Hematopoietic multipotent progenitor cell treated with erythropoietin and hydrocortisone succinate and interleukin-3 and kit ligand, for 4 days (in vitro differentiated cells): ENCODE data around the gene SUMF2.
"Not testable (repeated sequence)": the region's sequence is repeated elsewhere in the genome, so short reads cannot be mapped to it uniquely, and the experiment has no call there.

Experiments
- DNase-seq: peaks from one replicate; pipeline ENCODE4 v3.0.0-alpha.2; 2015

SUMF2 gene

DNA sequence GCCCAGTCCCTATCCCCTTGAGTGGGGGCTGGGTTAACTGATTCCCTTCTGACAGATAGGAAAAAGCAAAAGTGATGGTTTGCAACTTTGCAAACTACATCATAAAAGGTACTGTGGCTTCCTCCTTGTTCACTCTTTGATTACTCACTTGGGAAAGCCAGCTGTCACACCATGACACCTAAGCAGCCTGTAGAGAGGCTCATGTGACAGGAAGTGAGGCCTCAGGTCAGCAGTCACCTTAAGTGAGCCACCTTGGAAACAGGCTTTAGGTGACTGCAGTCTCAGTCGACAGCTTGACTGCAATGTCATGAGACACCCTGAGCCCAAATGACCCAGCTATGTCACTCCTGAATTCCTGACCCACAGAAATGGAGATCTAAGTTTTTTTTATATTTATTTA lies 46.5 kb downstream of the SUMF2 start:
- no peak for DNase-seq

DNA sequence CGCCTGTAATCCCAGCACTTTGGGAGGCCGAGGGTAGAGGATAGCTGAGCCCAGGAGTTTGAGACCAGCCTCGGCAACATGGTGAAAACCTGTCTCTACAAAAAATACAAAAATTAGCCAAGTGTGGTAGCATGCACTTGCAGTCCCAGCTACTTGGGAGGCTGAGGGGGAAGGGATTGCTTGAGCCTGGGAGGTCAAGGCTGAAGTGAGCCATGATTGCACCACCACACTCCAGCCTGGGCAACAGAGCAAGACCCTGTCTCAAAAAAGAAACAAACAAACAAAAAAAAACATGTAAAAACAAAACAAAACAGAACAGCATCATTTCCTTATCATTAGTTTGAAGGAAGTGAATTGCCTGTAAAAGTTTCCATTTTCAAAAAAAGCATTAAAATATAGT lies 48.2 kb downstream of the SUMF2 start:
- not testable (repeated sequence) for DNase-seq

DNA sequence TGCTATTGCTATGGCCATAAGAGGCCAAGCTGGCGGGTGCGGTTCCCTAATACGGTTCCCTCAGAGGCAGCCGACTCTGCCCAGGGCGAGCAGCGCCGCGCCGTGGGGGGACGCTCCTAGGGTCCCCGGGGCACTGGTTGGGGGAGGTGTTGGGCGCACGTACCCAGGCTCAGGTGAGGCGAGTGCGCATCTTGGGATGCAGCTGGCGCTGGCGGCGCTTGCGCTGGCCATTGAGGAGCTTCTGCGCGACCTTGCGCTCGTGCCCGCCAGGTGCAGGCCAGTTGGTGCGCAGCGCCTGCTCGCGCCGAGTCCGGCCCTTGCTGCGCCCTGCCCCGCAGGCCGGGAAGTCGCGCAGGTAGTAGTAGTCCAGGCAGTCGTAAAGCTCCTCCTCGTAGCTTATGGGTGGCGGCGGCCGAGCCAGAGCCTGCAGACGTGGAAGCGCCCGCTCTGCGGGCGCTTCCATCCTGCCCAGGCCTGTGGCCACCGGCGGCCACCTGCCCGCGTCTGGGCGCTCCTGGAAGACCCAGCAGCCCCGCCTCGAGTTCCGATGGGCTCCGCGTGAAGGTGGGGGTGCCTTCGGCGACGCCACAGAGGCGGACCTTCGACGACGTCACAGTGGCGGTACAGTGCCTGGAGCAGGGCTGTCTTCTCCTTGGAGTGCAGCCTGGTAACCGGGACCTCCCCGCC lies 51.9 kb downstream of the SUMF2 start, which contains the start of gene NUPR2:
TSS of gene NUPR2 (minus strand) at position 566 of the 687 bp plus-strand sequence. CDS start at position 463, 103 bp downstream.
- no peak for DNase-seq

DNA sequence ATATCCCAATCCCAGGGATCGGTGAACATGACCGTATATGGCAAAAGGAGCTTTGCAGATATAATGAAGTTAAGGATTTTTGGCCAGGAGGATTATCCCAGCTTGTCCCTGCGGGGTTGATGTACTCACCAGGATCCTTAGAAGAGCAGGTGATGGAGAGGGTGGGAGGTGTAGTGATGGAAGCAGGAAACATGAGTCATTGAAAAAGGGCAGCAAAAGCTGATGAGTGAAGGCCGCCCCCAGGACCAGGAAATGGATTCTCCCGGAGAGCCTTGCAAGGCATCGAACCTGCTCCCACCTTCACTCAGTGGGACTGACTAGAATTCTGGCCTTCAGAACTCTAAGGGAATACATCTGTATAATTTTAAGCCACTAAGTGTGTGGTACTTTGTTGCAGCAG lies 57.4 kb downstream of the SUMF2 start:
- DNase-seq: no peak

DNA sequence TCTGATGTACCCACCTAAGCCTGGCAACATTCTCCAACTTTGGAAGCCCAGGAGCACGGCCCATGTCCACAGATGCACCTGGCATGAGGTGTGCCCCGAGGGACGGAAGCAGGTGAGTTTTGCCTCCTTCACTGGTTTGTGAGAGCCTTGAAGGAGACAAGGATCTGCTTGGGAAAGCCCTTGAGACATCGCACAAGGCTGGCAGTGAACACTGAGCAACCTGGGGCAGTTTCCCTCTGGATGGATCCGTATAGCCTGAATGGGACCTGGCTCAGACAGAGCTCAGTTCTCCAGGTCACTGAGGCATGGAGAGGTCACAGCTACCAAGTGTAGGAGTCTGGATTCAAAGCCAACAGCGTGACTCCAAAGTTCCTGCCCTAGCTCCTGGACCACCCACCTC lies 60.9 kb downstream of the SUMF2 start:
- DNase-seq: no peak

DNA sequence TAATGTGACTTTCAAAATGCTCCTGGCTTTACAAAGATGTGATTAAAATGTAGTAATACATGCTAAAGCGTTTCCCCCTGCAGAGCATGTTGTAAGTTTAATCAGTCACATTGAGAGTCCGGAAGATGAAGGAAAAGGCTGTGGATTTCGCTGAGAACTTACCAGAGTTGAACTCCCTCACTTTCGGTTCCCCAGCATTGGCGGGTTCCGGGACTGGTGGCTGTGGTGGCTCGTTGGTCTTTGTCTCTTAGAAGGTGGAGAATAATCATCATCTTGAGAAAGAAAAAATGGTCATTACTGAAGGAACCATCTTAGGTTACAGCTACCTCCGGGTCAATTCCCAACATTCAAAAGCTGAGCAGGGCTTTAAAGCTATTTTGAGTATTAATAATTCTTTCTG lies 61.7 kb downstream of the SUMF2 start:
- no peak for DNase-seq

DNA sequence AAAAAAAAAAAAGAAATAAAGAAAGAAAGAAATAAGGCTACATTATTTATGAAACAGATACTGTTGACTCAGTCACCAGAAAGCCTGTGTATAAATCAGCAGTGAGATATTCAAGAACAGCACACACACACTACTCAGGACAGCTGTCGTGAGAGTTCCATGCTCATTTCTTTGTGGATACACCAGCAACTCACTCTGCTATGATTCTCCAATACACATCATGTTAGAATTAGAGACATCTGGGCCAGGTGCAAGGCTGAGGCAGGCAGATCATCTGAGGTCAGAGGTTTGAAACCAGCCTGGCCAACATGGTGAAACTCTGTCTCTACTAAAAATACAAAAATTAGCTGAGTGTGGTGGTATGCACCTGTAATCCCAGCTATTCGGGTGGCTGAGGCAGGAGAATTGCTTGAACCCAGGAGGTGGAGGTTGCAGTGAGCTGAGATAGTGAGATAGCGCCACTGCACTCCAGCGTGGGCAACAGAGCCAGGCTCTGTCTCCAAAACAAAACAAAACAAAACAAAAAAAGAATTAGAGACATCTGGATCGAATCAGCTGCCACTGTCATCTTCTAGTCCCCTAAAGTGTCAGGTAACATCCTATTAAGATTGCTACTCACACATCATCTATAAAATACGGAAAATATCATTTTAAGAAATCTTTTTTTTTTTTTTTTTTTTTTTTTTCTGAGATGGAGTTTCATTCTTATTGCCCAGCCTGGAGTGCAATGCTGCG lies 63.3 kb downstream of the SUMF2 start:
- DNase-seq: no peak
